NAMALWA (cell line): ENCODE measurements around the gene RGS4.
A peak's percentile ranks its signal among the peaks of the same experiment; 100 is the strongest.

Experiments
- DNase-seq: peaks from one replicate; pipeline ENCODE4 v3.0.0-alpha.2; 2015; ENCODE audit warnings: low spot score

RGS4 gene

GRCh38 chr1:163069142-163069541 is at the start of gene RGS4:
TSS of gene RGS4 (plus strand) at chr1:163069361. CDS start at chr1:163069485, 124 bp downstream.
- peak; percentile 37 for DNase-seq

GRCh38 chr1:163022129-163022528 is 47.0 kb upstream of the RGS4 start:
- no peak for DNase-seq

GRCh38 chr1:163027610-163028009 is 41.6 kb upstream of the RGS4 start:
- DNase-seq = no peak

GRCh38 chr1:163029901-163030300 is 39.3 kb upstream of the RGS4 start:
- no peak for DNase-seq

- no peak for DNase-seq
These were observed 33.5 kb upstream of the RGS4 start for GRCh38 chr1:163035446-163036249.

- DNase-seq = no peak
These were observed 32.5 kb upstream of the RGS4 start for GRCh38 chr1:163036671-163037070.

- no peak for DNase-seq
These were observed 30.0 kb upstream of the RGS4 start for GRCh38 chr1:163038928-163039706.

- DNase-seq = no peak
These were observed 29.5 kb upstream of the RGS4 start for GRCh38 chr1:163039707-163040093.

- DNase-seq = no peak
These were observed 23.1 kb upstream of the RGS4 start for GRCh38 chr1:163046071-163046470.

- DNase-seq = no peak
These were observed 21.1 kb upstream of the RGS4 start for GRCh38 chr1:163047951-163048659.

GRCh38 chr1:163048869-163049268 is 20.3 kb upstream of the RGS4 start:
- DNase-seq = no peak

- DNase-seq = no peak
These were observed 19.9 kb upstream of the RGS4 start for GRCh38 chr1:163049296-163049695.

- no peak for DNase-seq
These were observed 18.7 kb upstream of the RGS4 start for GRCh38 chr1:163050496-163050895.

GRCh38 chr1:163054181-163054591 is 15.0 kb upstream of the RGS4 start:
- no peak for DNase-seq

GRCh38 chr1:163055005-163055404 is 14.2 kb upstream of the RGS4 start:
- DNase-seq = no peak

- DNase-seq = no peak
These were observed 13.6 kb upstream of the RGS4 start for GRCh38 chr1:163055531-163055930.

GRCh38 chr1:163056831-163057230 is 12.3 kb upstream of the RGS4 start:
- no peak for DNase-seq

GRCh38 chr1:163060343-163061007 is 8.7 kb upstream of the RGS4 start:
- no peak for DNase-seq

GRCh38 chr1:163063143-163063542 is 6.0 kb upstream of the RGS4 start:
- DNase-seq = no peak

GRCh38 chr1:163063610-163064009 is 5.6 kb upstream of the RGS4 start:
- no peak for DNase-seq

GRCh38 chr1:163066168-163066567 is 3.0 kb upstream of the RGS4 start:
- no peak for DNase-seq

- DNase-seq = no peak
These were observed 2.5 kb upstream of the RGS4 start for GRCh38 chr1:163066686-163067085.
